GM10266 (cell line): ENCODE results near the gene SFXN4.
"Not testable (repeated sequence)": the region's sequence is repeated elsewhere in the genome, so short reads cannot be mapped to it uniquely, and the experiment has no call there.

Experiments used
- DNase-seq: peaks from one replicate; pipeline ENCODE4 v3.0.0; 2012; ENCODE audit errors: extremely low spot score
- CTCF ChIP-seq: IDR thresholded peaks from 2 replicates; pipeline ENCODE4 v1.5.1; 2012; ENCODE audit warnings: mild to moderate bottlenecking, low read depth; ENCODE audit not compliant: control insufficient read depth, insufficient read depth; ENCODE audit errors: missing control alignments

SFXN4 gene

GRCh38 chr10:119103903-119104653 lies 61.4 kb downstream of the SFXN4 start, which contains the start of gene DENND10:
Gene DENND10 (plus strand): TSS chr10:119104113. CDS start chr10:119104143, 30 bp downstream.
- no peak for TF ChIP-seq CTCF
- peak; percentile 97 for DNase-seq

GRCh38 chr10:119103241-119103902 lies 62.1 kb downstream of the SFXN4 start:
- DNase-seq = no peak
- TF ChIP-seq CTCF = no peak

GRCh38 chr10:119101366-119102098 lies 64.0 kb downstream of the SFXN4 start:
- DNase-seq = no peak
- TF ChIP-seq CTCF = no peak

GRCh38 chr10:119100434-119101238 lies 64.9 kb downstream of the SFXN4 start:
- no peak for TF ChIP-seq CTCF
- DNase-seq = no peak

- TF ChIP-seq CTCF = no peak
- DNase-seq = no peak
Observed at GRCh38 chr10:119098576-119098975, 66.9 kb downstream of the SFXN4 start.

- not testable (repeated sequence) for DNase-seq
Observed at GRCh38 chr10:119096641-119097415, 68.7 kb downstream of the SFXN4 start.
